Measurements from ENCODE around the gene HINFP. TPM values are rescaled to one million over a fixed set of nuclear protein-coding genes. Genes with fewer than 3 reads are reported as not detected.
"Not testable (repeated sequence)": the region's sequence is repeated elsewhere in the genome, so short reads cannot be mapped to it uniquely, and the experiment has no call there.

HINFP gene
- total RNA-seq, 4 donors from 2014 or later, result 28.1 to 67.9 (median 49.0) TPM

- Histone ChIP-seq H3K4me3 (peak within 1 kb of the TSS; percentile 73 to 97 (median 82)), H3K4me1 (peaks cover 4 to 32% (median 9%) of the 10 kb centered on the region in 4 donors), H3K36me3 (peaks cover 0 to 16% (median 0%) of the 10 kb centered on the region in 3 donors), H3K27ac (peak within 1 kb of the TSS; percentile 88 to 92 (median 89)), H3K27me3 (no peaks in the 10 kb centered on the region), H3K9me3 (no peaks in the 10 kb centered on the region)
- TF ChIP-seq POLR2A (IDR thresholded peaks at IDR 0.05), result peak; percentile 13 to 52
- TF ChIP-seq, protein P1, sequence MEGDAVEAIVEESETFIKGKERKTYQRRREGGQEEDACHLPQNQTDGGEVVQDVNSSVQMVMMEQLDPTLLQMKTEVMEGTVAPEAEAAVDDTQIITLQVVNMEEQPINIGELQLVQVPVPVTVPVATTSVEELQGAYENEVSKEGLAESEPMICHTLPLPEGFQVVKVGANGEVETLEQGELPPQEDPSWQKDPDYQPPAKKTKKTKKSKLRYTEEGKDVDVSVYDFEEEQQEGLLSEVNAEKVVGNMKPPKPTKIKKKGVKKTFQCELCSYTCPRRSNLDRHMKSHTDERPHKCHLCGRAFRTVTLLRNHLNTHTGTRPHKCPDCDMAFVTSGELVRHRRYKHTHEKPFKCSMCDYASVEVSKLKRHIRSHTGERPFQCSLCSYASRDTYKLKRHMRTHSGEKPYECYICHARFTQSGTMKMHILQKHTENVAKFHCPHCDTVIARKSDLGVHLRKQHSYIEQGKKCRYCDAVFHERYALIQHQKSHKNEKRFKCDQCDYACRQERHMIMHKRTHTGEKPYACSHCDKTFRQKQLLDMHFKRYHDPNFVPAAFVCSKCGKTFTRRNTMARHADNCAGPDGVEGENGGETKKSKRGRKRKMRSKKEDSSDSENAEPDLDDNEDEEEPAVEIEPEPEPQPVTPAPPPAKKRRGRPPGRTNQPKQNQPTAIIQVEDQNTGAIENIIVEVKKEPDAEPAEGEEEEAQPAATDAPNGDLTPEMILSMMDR (IDR thresholded peaks at IDR 0.05), result peak in 2 of 6 experiments; percentile 1 to 5
- peak; percentile 86 to 95 (median 88) for DNase-seq
These were observed 19.5 kb upstream of the HINFP start, which contains the start of gene DPAGT1 for GRCh38 chr11:119101759-119102423. Gene DPAGT1 (minus strand): TSS chr11:119101853. CDS start chr11:119101655, 198 bp downstream.

GRCh38 chr11:119103161-119103664 lies 18.2 kb upstream of the HINFP start:
- DNase-seq, result peak in 1 of 3 donors; percentile 27
- not testable (repeated sequence) for H3K27me3 ChIP-seq, H3K36me3 ChIP-seq, H3K9me3 ChIP-seq
- H3K27ac ChIP-seq, result peak overlapping the region; percentile 88 to 92 (median 89)
- peak overlapping the region in 3 of 4 donors; percentile 73 to 97 (median 85) for H3K4me3 ChIP-seq
- peaks cover 4 to 33% (median 10%) of the 10 kb centered on the region in 4 donors for H3K4me1 ChIP-seq

GRCh38 chr11:119103793-119104192 lies 17.6 kb upstream of the HINFP start:
- Histone ChIP-seq H3K27ac (peak overlapping the region in 1 of 4 donors; percentile 89), H3K4me1 (peaks cover 4 to 39% (median 15%) of the 10 kb centered on the region in 4 donors), H3K4me3 (no peak overlapping the region), H3K9me3 (no peaks in the 10 kb centered on the region), H3K36me3 (no peaks in the 10 kb centered on the region), H3K27me3 (no peaks in the 10 kb centered on the region)
- TF ChIP-seq, protein P1 (IDR thresholded peaks at IDR 0.05), result peak in 2 of 6 experiments; percentile 40 to 42
- TF ChIP-seq POLR2A (IDR thresholded peaks at IDR 0.05), result no peak
- peak in 1 of 3 donors; percentile 10 for DNase-seq

- TF ChIP-seq, protein P1 (IDR thresholded peaks at IDR 0.05), result no peak
- peak; percentile 59 to 77 for TF ChIP-seq POLR2A (IDR thresholded peaks at IDR 0.05)
- DNase-seq, result peak; percentile 91 to 97 (median 96)
- H3K27me3 ChIP-seq, result no peaks in the 10 kb centered on the region
- H3K27ac ChIP-seq, result peak within 1 kb of the TSS; percentile 85 to 91 (median 88)
- H3K36me3 ChIP-seq, result peaks cover 0 to 18% (median 0%) of the 10 kb centered on the region in 3 donors
- peaks cover 5 to 45% (median 10%) of the 10 kb centered on the region in 4 donors for H3K4me1 ChIP-seq
- peak within 1 kb of the TSS; percentile 81 to 96 (median 86) for H3K4me3 ChIP-seq
- no peaks in the 10 kb centered on the region for H3K9me3 ChIP-seq
These were observed 14.5 kb upstream of the HINFP start, which contains the start of gene C2CD2L for GRCh38 chr11:119106564-119107537. Gene C2CD2L (plus strand): TSS chr11:119107344. CDS start chr11:119107742, 398 bp downstream.

- H3K27me3 ChIP-seq, result no peaks in the 10 kb centered on the region
- no peak for TF ChIP-seq POLR2A (IDR thresholded peaks at IDR 0.05)
- TF ChIP-seq, protein P1 (IDR thresholded peaks at IDR 0.05), result no peak
- H3K9me3 ChIP-seq, result no peaks in the 10 kb centered on the region
- H3K4me3 ChIP-seq, result peak overlapping the region; percentile 81 to 96 (median 86)
- H3K4me1 ChIP-seq, result peaks cover 5 to 45% (median 10%) of the 10 kb centered on the region in 4 donors
- H3K36me3 ChIP-seq, result peaks cover 0 to 26% (median 0%) of the 10 kb centered on the region in 3 donors
- DNase-seq, result peak in 1 of 3 donors; percentile 53
- H3K27ac ChIP-seq, result peak overlapping the region; percentile 85 to 91 (median 88)
These were observed 13.7 kb upstream of the HINFP start for GRCh38 chr11:119107538-119108145.

Data from Peyer's patch (tissue), 4 donors.